Stomach (tissue), 4 donors: Measurements from ENCODE around the gene SLC27A4.

Source experiments
- CTCF ChIP-seq, 7 experiments: fragments of 450-650 bp in 4 of 7; fragments of 200-600 bp in 3 of 7; sonication (generic) in 3 of 7; IDR thresholded peaks; one replicate each; pipeline ENCODE4 v1.5.1; 2016 to 2019; ENCODE audit warnings: antibody characterized with exemption in 7 of 7, control low read depth in 2 of 7, mild to moderate bottlenecking in 1 of 7
- EP300 ChIP-seq: sonication (generic); formaldehyde crosslinking; IDR thresholded peaks from one replicate; pipeline ENCODE4 v1.6.1; 2017; ENCODE audit warnings: antibody characterized with exemption
- POLR2A ChIP-seq, 4 donors: fragments of 450-650 bp; IDR thresholded peaks; one replicate each; pipeline ENCODE4 v1.6.1; 2016; ENCODE audit warnings: antibody characterized with exemption in 4 of 4, control low read depth in 2 of 4, mild to moderate bottlenecking in 1 of 4, moderate library complexity in 1 of 4

DNA sequence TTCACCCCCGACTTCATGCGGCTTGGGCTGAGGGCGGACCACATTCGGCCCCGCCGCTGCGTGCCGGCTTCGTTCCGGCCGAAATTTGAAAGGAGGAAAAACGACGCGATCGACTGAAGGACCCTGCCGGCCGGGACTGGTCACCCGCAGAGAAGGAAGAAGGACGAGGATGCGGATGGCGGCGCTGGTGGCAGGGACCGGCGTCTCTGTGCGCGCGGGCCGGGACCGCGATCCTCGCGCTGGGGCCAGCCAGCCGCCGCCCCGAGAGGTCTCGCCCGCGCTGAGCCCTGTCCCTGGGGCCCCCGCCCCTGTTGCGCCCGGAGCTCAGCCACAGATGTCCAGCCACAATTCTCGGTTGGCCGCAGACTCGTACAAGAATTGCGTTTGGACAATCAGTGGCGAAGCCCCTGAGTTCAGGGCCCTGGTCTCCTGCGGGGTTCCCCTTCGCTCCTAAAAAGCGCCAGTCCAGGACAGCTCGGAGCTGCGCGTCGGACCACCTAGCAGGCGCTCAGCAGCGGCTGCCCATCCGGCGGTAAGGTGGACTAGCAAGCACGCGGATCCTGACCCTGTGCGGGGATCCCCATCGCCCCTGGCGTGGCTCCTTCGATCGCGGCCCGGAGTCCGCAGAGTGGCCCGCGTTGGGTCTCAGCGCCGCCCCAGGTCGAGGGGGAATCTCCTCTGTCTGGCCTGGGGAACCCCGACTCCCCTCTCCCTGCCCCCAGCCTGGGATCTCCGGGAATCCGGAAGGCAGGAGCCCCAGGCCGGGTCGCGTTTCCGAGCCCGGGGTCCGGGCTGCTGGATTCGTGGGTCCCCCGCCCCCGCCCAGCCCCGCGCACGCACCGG lies 52.2 kb downstream of the SLC27A4 start:
- TF ChIP-seq CTCF (IDR thresholded peaks at IDR 0.05): no peak
- TF ChIP-seq POLR2A (IDR thresholded peaks at IDR 0.05): no peak
- TF ChIP-seq EP300: no peak
